Activated naive CD8-positive, alpha-beta T cell (primary cell): ENCODE results near the gene FAM234A.
A peak's percentile ranks its signal among the peaks of the same experiment; 100 is the strongest.

Experiments
- H3K27ac Mint-ChIP-seq: one replicate; pipeline ENCODE4 v1.8.0; 2021; ENCODE audit warnings: mixed read lengths
- H3K27me3 Mint-ChIP-seq: one replicate; pipeline ENCODE4 v1.8.0; 2021; ENCODE audit warnings: mixed read lengths
- H3K36me3 Mint-ChIP-seq: one replicate; pipeline ENCODE4 v1.8.0; 2021; ENCODE audit warnings: mixed read lengths
- H3K4me1 Mint-ChIP-seq: one replicate; pipeline ENCODE4 v1.8.0; 2021; ENCODE audit warnings: low read depth, mixed read lengths
- H3K4me3 Mint-ChIP-seq: one replicate; pipeline ENCODE4 v1.8.0; 2021; ENCODE audit warnings: mild to moderate bottlenecking, mixed read lengths
- H3K9me3 Mint-ChIP-seq: one replicate; pipeline ENCODE4 v1.8.0; 2021; ENCODE audit warnings: low read depth, mixed read lengths

Gene FAM234A

GRCh38 chr16:278863-279366 lies 44.3 kb downstream of the FAM234A start:
- H3K27ac Mint-ChIP-seq, result no peak overlapping the region
- H3K4me1 Mint-ChIP-seq, result peaks cover 8% of the 10 kb centered on the region
- peaks cover 6% of the 10 kb centered on the region for H3K27me3 Mint-ChIP-seq
- peak overlapping the region; percentile 0 for H3K4me3 Mint-ChIP-seq
- no peaks in the 10 kb centered on the region for H3K9me3 Mint-ChIP-seq
- H3K36me3 Mint-ChIP-seq, result no peaks in the 10 kb centered on the region

DNA sequence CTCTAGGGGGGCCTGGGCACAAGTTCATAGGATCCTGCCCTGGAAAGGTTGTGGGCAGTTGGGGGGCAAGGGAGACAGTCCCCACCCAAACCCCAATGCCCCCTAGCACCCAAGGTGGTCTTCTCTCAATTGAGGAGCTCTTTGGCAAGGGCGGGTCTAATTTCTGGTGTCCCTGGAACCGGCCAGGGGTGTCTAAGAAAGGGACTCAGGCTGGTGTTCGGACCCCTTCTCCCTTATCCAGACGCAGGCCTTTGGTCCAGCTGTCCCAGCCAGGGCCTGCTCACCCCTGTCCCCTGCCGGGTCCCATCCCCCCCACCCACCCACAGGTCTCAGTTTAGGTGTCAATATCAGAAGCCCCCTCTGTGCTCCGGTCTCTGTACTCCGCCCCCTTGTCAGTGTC lies 44.9 kb downstream of the FAM234A start:
- peaks cover 8% of the 10 kb centered on the region for H3K4me1 Mint-ChIP-seq
- no peak overlapping the region for H3K27ac Mint-ChIP-seq
- H3K9me3 Mint-ChIP-seq, result no peaks in the 10 kb centered on the region
- peaks cover 6% of the 10 kb centered on the region for H3K27me3 Mint-ChIP-seq
- peak overlapping the region; percentile 0 for H3K4me3 Mint-ChIP-seq
- H3K36me3 Mint-ChIP-seq, result no peaks in the 10 kb centered on the region

GRCh38 chr16:280005-280460 lies 45.4 kb downstream of the FAM234A start:
- H3K4me3 Mint-ChIP-seq, result no peak overlapping the region
- H3K9me3 Mint-ChIP-seq, result no peaks in the 10 kb centered on the region
- no peaks in the 10 kb centered on the region for H3K36me3 Mint-ChIP-seq
- H3K4me1 Mint-ChIP-seq, result peaks cover 8% of the 10 kb centered on the region
- peaks cover 6% of the 10 kb centered on the region for H3K27me3 Mint-ChIP-seq
- H3K27ac Mint-ChIP-seq, result no peak overlapping the region

- peaks cover 6% of the 10 kb centered on the region for H3K27me3 Mint-ChIP-seq
- H3K4me3 Mint-ChIP-seq, result peak within 1 kb of the TSS; percentile 27
- H3K27ac Mint-ChIP-seq, result no peak within 1 kb of the TSS
- H3K36me3 Mint-ChIP-seq, result no peaks in the 10 kb centered on the region
- no peaks in the 10 kb centered on the region for H3K9me3 Mint-ChIP-seq
- peaks cover 8% of the 10 kb centered on the region for H3K4me1 Mint-ChIP-seq
These were observed 45.9 kb downstream of the FAM234A start, which contains the start of gene ARHGDIG for GRCh38 chr16:280552-280951. ARHGDIG (plus strand) TSS chr16:280591; CDS start chr16:280681, 90 bp downstream.

DNA sequence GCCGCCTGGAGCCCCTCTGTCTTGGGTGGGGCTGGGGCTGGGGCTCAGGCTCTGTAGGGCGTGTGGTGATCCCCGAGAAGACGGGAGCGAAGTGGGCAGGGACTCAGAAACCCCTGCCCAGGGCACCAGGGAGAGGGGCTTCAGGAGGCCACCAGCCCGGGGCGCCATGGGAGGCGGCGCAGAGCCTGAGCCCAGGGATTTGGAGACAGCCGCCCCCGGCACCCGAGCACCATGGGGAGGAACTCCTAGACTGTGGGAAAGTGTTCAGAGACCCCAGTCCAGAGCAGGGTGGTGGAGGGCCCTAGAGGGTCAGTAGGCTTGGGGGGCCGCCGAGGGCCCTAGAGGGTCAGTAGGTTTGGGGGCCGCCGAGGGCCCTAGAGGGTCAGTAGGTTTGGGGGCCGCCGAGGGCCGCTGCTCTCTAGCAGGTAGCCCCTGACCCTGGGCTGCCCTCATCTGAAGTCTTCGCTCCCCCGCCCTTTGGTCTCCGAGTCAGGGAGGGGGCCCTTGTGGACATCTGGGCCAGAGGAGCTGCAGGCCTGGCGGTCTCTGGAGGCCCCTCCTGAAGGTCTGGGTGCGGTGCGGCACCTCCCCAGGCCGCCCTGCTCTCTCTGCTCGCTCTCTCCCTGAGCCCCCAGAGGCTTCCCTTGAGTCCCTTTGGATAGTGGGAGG lies 46.5 kb downstream of the FAM234A start:
- peak overlapping the region; percentile 27 for H3K4me3 Mint-ChIP-seq
- H3K9me3 Mint-ChIP-seq, result no peaks in the 10 kb centered on the region
- H3K27me3 Mint-ChIP-seq, result peaks cover 6% of the 10 kb centered on the region

GRCh38 chr16:281660-282255 lies 47.1 kb downstream of the FAM234A start:
- H3K4me3 Mint-ChIP-seq, result no peak overlapping the region
- no peaks in the 10 kb centered on the region for H3K36me3 Mint-ChIP-seq
- peaks cover 5% of the 10 kb centered on the region for H3K4me1 Mint-ChIP-seq
- H3K27me3 Mint-ChIP-seq, result peaks cover 4% of the 10 kb centered on the region
- H3K9me3 Mint-ChIP-seq, result no peaks in the 10 kb centered on the region
- H3K27ac Mint-ChIP-seq, result no peak overlapping the region

More for the DNA sequence above, 46.5 kb downstream of the FAM234A start:
- H3K4me1 Mint-ChIP-seq, result peaks cover 8% of the 10 kb centered on the region
- H3K36me3 Mint-ChIP-seq, result no peaks in the 10 kb centered on the region
- H3K27ac Mint-ChIP-seq, result no peak overlapping the region

DNA sequence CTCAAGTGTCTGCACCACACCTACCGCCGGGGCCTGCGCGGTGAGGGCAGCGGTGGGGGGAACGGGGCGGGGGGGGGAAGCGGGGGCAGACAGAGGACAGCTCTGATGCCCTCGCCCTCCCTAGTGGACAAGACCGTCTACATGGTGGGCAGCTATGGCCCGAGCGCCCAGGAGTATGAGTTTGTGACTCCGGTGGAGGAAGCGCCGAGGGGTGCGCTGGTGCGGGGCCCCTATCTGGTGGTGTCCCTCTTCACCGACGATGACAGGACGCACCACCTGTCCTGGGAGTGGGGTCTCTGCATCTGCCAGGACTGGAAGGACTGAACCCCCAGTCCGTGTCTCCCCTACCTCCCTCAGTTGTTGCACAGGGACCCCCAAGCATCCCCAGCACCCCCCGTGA lies 47.9 kb downstream of the FAM234A start:
- peaks cover 5% of the 10 kb centered on the region for H3K4me1 Mint-ChIP-seq
- peaks cover 4% of the 10 kb centered on the region for H3K27me3 Mint-ChIP-seq
- H3K9me3 Mint-ChIP-seq, result no peaks in the 10 kb centered on the region
- H3K36me3 Mint-ChIP-seq, result no peaks in the 10 kb centered on the region
- H3K4me3 Mint-ChIP-seq, result no peak overlapping the region
- H3K27ac Mint-ChIP-seq, result no peak overlapping the region

DNA sequence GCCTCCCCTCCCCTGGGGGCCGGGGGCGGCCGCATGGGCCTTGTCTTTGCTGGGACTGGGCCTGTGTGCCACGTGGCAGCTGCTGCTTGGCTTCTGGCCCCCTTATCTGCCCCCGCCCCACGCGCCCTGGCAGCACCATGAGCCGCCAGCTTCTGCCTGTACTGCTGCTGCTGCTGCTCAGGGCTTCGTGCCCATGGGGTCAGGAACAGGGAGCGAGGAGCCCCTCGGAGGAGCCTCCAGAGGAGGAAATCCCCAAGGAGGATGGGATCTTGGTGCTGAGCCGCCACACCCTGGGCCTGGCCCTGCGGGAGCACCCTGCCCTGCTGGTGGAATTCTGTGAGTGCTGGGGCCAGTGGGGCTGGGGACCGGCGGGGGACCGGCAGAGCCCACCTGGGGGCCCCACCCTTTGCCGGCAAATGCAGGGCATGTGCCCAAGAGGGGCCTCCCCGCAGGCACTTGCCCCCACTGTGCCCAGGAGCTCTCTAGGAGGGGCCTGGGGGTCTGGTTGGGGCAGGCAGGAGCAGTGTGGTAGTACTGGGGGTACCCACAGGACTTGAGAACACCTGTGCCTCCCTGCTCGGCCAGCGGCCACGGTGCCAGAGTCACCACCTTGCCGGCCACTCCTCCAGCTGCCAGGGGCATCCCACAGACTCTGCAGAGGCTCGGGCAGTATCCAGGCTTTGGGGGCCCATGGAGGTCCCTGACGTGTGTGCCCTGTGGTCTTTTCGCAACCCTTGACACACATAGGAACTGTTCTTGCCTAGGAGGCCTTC lies 48.6 kb downstream of the FAM234A start, which contains the start of gene PDIA2:
Gene PDIA2, plus strand, starts transcription at position 132 of the 773 bp plus-strand sequence. Its CDS starts 6 bp downstream, at position 138.
- H3K4me3 Mint-ChIP-seq, result no peak within 1 kb of the TSS
- peaks cover 4% of the 10 kb centered on the region for H3K27me3 Mint-ChIP-seq
- H3K9me3 Mint-ChIP-seq, result no peaks in the 10 kb centered on the region
- H3K27ac Mint-ChIP-seq, result no peak within 1 kb of the TSS
- H3K36me3 Mint-ChIP-seq, result peaks cover 3% of the 10 kb centered on the region
- H3K4me1 Mint-ChIP-seq, result peaks cover 5% of the 10 kb centered on the region

GRCh38 chr16:284204-285120 lies 49.8 kb downstream of the FAM234A start:
- Mint-ChIP-seq H3K27ac (no peak overlapping the region), H3K4me3 (no peak overlapping the region), H3K9me3 (no peaks in the 10 kb centered on the region), H3K4me1 (no peaks in the 10 kb centered on the region), H3K27me3 (peaks cover 2% of the 10 kb centered on the region), H3K36me3 (peaks cover 3% of the 10 kb centered on the region)

DNA sequence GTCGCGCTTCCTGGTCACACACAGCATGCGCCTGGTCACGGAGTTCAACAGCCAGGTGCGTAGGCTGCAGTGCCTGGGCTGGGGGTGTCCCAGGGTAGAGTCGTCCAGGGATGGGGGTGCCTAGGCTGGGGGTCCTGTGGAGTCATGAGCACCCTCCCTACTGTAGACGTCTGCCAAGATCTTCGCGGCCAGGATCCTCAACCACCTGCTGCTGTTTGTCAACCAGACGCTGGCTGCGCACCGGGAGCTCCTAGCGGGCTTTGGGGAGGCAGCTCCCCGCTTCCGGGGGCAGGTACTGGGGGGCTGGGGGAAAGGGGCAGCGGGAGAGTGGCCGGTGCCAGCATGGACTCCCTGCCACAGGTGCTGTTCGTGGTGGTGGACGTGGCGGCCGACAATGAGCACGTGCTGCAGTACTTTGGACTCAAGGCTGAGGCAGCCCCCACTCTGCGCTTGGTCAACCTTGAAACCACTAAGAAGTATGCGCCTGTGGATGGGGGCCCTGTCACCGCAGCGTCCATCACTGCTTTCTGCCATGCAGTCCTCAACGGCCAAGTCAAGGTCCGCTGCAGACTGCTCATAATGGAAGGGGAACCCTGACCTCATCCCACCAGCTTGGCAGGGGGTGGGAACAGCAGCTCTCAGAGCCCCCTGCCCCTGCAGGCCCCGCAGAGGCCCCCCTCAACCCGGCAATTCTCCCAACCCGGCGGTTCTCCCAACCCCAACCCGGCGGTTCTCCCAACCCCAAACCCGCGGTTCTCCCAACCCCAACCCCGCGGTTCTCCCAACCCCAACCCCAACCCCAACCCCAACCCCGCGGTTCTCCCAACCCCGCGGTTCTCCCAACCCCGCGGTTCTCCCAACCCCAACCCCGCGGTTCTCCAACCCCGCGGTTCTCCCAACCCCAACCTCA lies 50.8 kb downstream of the FAM234A start:
- Mint-ChIP-seq H3K27me3 (peaks cover 2% of the 10 kb centered on the region), H3K4me1 (no peaks in the 10 kb centered on the region), H3K27ac (no peak overlapping the region), H3K36me3 (peaks cover 3% of the 10 kb centered on the region), H3K9me3 (no peaks in the 10 kb centered on the region), H3K4me3 (no peak overlapping the region)

GRCh38 chr16:286491-287297 lies 52.1 kb downstream of the FAM234A start:
- H3K27ac Mint-ChIP-seq, result no peak overlapping the region
- no peaks in the 10 kb centered on the region for H3K9me3 Mint-ChIP-seq
- peaks cover 3% of the 10 kb centered on the region for H3K36me3 Mint-ChIP-seq
- no peaks in the 10 kb centered on the region for H3K4me1 Mint-ChIP-seq
- no peak overlapping the region for H3K4me3 Mint-ChIP-seq
- peaks cover 2% of the 10 kb centered on the region for H3K27me3 Mint-ChIP-seq

DNA sequence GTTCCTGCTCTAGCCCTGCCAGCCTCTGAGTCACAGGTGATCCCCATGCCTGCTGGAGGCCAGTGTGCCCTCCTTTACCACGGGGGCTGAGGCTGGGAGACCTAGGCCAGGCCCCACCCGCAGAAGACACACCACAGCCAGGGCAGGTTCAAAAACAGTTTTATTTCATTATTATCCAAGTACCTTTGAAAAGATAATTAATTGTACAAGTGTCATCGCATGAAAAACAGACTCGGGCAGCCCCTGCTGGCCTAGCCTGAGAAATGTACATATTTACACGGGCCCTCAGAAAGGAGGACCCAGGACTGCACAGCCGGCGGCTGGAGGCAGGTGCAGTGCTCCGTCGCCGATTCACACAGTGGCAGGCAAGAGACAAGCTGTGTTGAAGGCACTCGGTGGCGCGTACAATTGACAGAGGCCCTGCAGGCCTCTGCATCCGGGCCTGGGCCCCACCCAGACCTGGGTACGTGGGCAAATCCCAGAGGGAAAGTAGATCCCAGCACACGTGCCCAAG lies 52.7 kb downstream of the FAM234A start:
- H3K4me1 Mint-ChIP-seq, result no peaks in the 10 kb centered on the region
- H3K4me3 Mint-ChIP-seq, result no peak overlapping the region
- no peaks in the 10 kb centered on the region for H3K9me3 Mint-ChIP-seq
- H3K27me3 Mint-ChIP-seq, result no peaks in the 10 kb centered on the region
- H3K36me3 Mint-ChIP-seq, result peaks cover 3% of the 10 kb centered on the region
- H3K27ac Mint-ChIP-seq, result no peak overlapping the region
